ENCODE results near the gene SH2D6.

- TF ChIP-seq CTCF (IDR thresholded peaks at IDR 0.05) (no peak), EZH2 (IDR thresholded peaks at IDR 0.05; ENCODE audit: borderline replicate concordance, insufficient read depth, low read depth, low read length, poor library complexity, severe bottlenecking) (no peak)
Measured at GRCh38 chr2:85447222-85447585, 28.7 kb downstream of the SH2D6 start.

Data from B cell (primary cell).